GM23248 (cell line): ENCODE data around the gene THRA. TPM values are rescaled to one million over a fixed set of nuclear protein-coding genes. Genes with fewer than 3 reads are reported as not detected.

Experiments used
- DNase-seq: peaks from one replicate; pipeline ENCODE4 v3.0.0-alpha.2; 2015
- H2AFZ ChIP-seq: fragments of 200-600 bp; sonication (generic); 2 replicates; pipeline ENCODE4 v1.6.1; 2016; ENCODE audit warnings: antibody characterized with exemption
- H3F3A ChIP-seq: fragments of 200-600 bp; sonication (generic); 2 replicates; pipeline ENCODE4 v1.6.1; 2016; ENCODE audit warnings: mild to moderate bottlenecking, antibody characterized with exemption, mixed run types; ENCODE audit not compliant: insufficient read depth
- H3K27ac ChIP-seq: fragments of 200-600 bp; sonication (generic); 2 replicates; pipeline ENCODE4 v1.5.1; 2016; ENCODE audit warnings: mild to moderate bottlenecking
- H3K27me3 ChIP-seq: fragments of 200-600 bp; sonication (generic); replicated peaks from 2 replicates; pipeline ENCODE4 v1.6.1; 2016; ENCODE audit warnings: mild to moderate bottlenecking; ENCODE audit not compliant: insufficient read depth
- H3K36me3 ChIP-seq: fragments of 200-600 bp; sonication (generic); 2 replicates; pipeline ENCODE4 v1.6.1; 2016; ENCODE audit warnings: low read depth, mild to moderate bottlenecking
- H3K4me1 ChIP-seq: fragments of 200-600 bp; sonication (generic); 2 replicates; pipeline ENCODE4 v1.6.1; 2016; ENCODE audit warnings: mild to moderate bottlenecking; ENCODE audit not compliant: insufficient read depth
- H3K4me2 ChIP-seq: fragments of 200-600 bp; sonication (generic); one replicate; pipeline ENCODE4 v1.6.1; 2016; ENCODE audit warnings: mild to moderate bottlenecking; ENCODE audit not compliant: unreplicated experiment
- H3K4me3 ChIP-seq: fragments of 200-600 bp; sonication (generic); 2 replicates; pipeline ENCODE4 v1.5.1; 2016; ENCODE audit warnings: mild to moderate bottlenecking
- H3K79me2 ChIP-seq: fragments of 200-600 bp; sonication (generic); 2 replicates; pipeline ENCODE4 v1.6.1; 2016; ENCODE audit warnings: mild to moderate bottlenecking; ENCODE audit not compliant: insufficient read depth
- H3K9ac ChIP-seq: fragments of 200-600 bp; sonication (generic); 2 replicates; pipeline ENCODE4 v1.6.1; 2016; ENCODE audit warnings: mild to moderate bottlenecking
- H3K9me2 ChIP-seq: fragments of 200-600 bp; sonication (generic); 2 replicates; pipeline ENCODE4 v1.6.1; 2016; ENCODE audit warnings: mixed run types, mild to moderate bottlenecking, moderate library complexity; ENCODE audit not compliant: insufficient read depth
- H3K9me3 ChIP-seq: fragments of 200-600 bp; sonication (generic); one replicate; pipeline ENCODE4 v1.6.1; 2017; ENCODE audit warnings: low read depth
- H4K20me1 ChIP-seq: fragments of 200-600 bp; sonication (generic); 2 replicates; pipeline ENCODE4 v1.6.0; 2016; ENCODE audit not compliant: insufficient read depth
- EZH2 ChIP-seq: fragments of 200-600 bp; sonication (generic); IDR thresholded peaks from 2 replicates; pipeline ENCODE4 v1.6.1; 2018; ENCODE audit warnings: antibody characterized with exemption, mild to moderate bottlenecking; ENCODE audit not compliant: insufficient read depth, poor library complexity, severe bottlenecking
- EZH2phosphoT487 ChIP-seq: fragments of 200-600 bp; sonication (generic); IDR thresholded peaks from 2 replicates; pipeline ENCODE4 v1.6.1; 2018; ENCODE audit warnings: antibody characterized with exemption, moderate library complexity, mild to moderate bottlenecking, low read depth; ENCODE audit not compliant: insufficient read depth
- WGBS, 2 experiments: methylation state at CpG; one replicate each; pipeline ENCODE4 v1.1.6; 2015 to 2017; ENCODE audit warnings: low lambda C conversion rate in 2 of 2, low coverage in 1 of 2; ENCODE audit errors: missing lambda C conversion rate in 2 of 2; 5-methylcytosine and 5-hydroxymethylcytosine counted together
- in situ Hi-C: fragments of 300-500 bp; cut with MboI; formaldehyde crosslinking; loops from 2 replicates; pipeline ENCODE4 v1.15.0; 2020
- polyA plus RNA-seq: library from polyadenylated mRNA; unstranded; fragments of >200 nt; fragmentation: Nextera tagmentation; extraction: Ambion mirVana; gene quantifications from 2 replicates; pipeline ENCODE4 v1.2.1, GENCODE V29; 2016
- total RNA-seq: library from RNA; depleted of rRNA; stranded (reverse); fragments of >200 nt; shearing (Covaris generic); gene quantifications from 2 replicates; pipeline ENCODE4 v1.2.3, GENCODE V29; 2014

Gene THRA
- total and polyA plus RNA-seq, 2 experiments from 2014 or later, result 15.8 to 33.3 TPM

DNA sequence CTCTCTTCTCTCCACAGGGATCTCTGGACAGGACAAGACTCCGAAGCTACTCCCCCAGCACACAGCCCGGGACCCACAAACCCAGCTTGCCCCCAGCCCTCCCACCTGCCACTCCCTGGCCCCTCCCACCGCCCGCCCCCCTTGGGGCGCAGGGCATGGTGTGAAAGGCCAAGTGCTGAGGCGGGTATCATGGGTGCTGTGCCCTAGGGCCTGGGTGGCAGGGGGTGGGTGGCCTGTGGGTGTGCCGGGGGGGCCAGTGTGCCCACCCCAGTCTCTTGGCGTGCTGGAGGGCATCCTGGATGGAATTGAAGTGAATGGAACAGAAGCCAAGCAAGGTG, 11.4 kb downstream of the THRA start:
- no peak for DNase-seq
- Histone ChIP-seq H3K79me2 (peaks cover 38% of the 10 kb centered on the region), H3F3A (0 out of 2 replicates have a peak, but pooled peaks cover 7% of the 10 kb centered on the region), H3K4me3 (no peak overlapping the region), H2AFZ (no peak overlapping the region), H3K4me2 (no peak overlapping the region), H3K9ac (no peak overlapping the region), H3K9me2 (no peaks in the 10 kb centered on the region), H3K4me1 (peaks cover 39% of the 10 kb centered on the region), H3K27ac (no peak overlapping the region), H3K9me3 (no peaks in the 10 kb centered on the region), H3K27me3 (no peaks in the 10 kb centered on the region), H3K36me3 (no peaks in the 10 kb centered on the region), H4K20me1 (no peaks in the 10 kb centered on the region)
- in situ Hi-C loops, result no loop called here
- WGBS, 2 experiments, result 79 to 100% methylated on average over 1 to 8 of the region's 8 CpGs
- TF ChIP-seq EZH2phosphoT487, result no peak
- no peak for TF ChIP-seq EZH2

- in situ Hi-C loops, result no loop called here
- DNase-seq, result peak; percentile 43
These were observed 12.1 kb downstream of the THRA start for GRCh38 chr17:40074871-40075200.

GRCh38 chr17:40075201-40075941, 12.6 kb downstream of the THRA start:
- no peak for TF ChIP-seq EZH2
- TF ChIP-seq EZH2phosphoT487, result no peak
- Histone ChIP-seq H3K4me3 (no peak overlapping the region), H3K27me3 (no peaks in the 10 kb centered on the region), H3K9me3 (no peaks in the 10 kb centered on the region), H3K4me2 (no peak overlapping the region), H2AFZ (no peak overlapping the region), H3K79me2 (peaks cover 26% of the 10 kb centered on the region), H3K9me2 (no peaks in the 10 kb centered on the region), H3F3A (0 out of 2 replicates have a peak, but pooled peaks cover 7% of the 10 kb centered on the region), H3K4me1 (peaks cover 30% of the 10 kb centered on the region), H3K9ac (no peak overlapping the region), H3K27ac (no peak overlapping the region), H3K36me3 (no peaks in the 10 kb centered on the region), H4K20me1 (no peaks in the 10 kb centered on the region)
- WGBS, 2 experiments, result 11 to 15% methylated on average over 10 to 11 of the region's 11 CpGs
- in situ Hi-C loops, result no loop called here
- peak; percentile 61 for DNase-seq

More at GRCh38 chr17:40074871-40075200, 12.1 kb downstream of the THRA start:
- WGBS, 2 experiments, result 43 to 49% methylated on average over 6 of the region's 6 CpGs
- no peaks in the 10 kb centered on the region for H4K20me1 ChIP-seq
- peaks cover 32% of the 10 kb centered on the region for H3K79me2 ChIP-seq
- no peak overlapping the region for H3K9ac ChIP-seq
- 0 out of 2 replicates have a peak, but pooled peaks cover 7% of the 10 kb centered on the region for H3F3A ChIP-seq
- H3K4me1 ChIP-seq, result peaks cover 32% of the 10 kb centered on the region
- TF ChIP-seq EZH2phosphoT487 (no peak), EZH2 (no peak)
- H3K4me2 ChIP-seq, result no peak overlapping the region
- H3K27ac ChIP-seq, result no peak overlapping the region
- no peaks in the 10 kb centered on the region for H3K9me3 ChIP-seq
- H2AFZ ChIP-seq, result no peak overlapping the region
- H3K9me2 ChIP-seq, result no peaks in the 10 kb centered on the region
- no peaks in the 10 kb centered on the region for H3K36me3 ChIP-seq
- H3K27me3 ChIP-seq, result no peaks in the 10 kb centered on the region
- no peak overlapping the region for H3K4me3 ChIP-seq

DNA sequence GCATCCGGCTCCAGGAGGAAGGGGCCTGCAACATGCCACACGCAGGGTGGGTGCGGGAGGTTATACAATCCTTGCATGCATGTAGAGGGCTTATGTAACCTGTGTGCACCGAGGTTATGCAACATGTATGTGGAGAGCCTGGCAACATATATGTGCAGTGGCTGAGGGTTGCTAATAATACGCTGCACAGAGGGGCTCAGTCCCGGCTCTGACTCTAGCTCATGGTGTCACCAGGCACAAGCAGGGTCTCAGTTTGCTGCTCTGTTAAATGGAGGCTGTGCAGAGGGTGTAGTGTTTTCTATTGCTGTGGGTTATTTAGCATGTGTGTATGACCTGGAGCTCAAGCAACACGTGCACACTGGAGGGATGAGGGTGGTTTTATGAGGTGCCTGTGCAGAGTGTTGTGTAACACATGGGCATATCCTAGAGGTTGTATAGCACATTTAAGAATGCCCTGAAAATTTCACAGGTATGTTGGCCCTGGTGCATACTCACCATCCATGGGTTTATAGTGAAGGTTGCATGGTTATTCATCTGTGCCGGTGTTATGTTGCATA, 13.3 kb downstream of the THRA start:
- Histone ChIP-seq H3K79me2 (peaks cover 20% of the 10 kb centered on the region), H3K9ac (no peak overlapping the region), H3K9me3 (no peaks in the 10 kb centered on the region), H3K36me3 (no peaks in the 10 kb centered on the region), H4K20me1 (no peaks in the 10 kb centered on the region), H3K4me1 (peaks cover 26% of the 10 kb centered on the region), H3K27me3 (no peaks in the 10 kb centered on the region), H3K4me2 (no peak overlapping the region), H3K4me3 (no peak overlapping the region), H3K27ac (no peak overlapping the region), H3K9me2 (no peaks in the 10 kb centered on the region), H3F3A (0 out of 2 replicates have a peak, but pooled peaks cover 7% of the 10 kb centered on the region), H2AFZ (no peak overlapping the region)
- WGBS, 2 experiments, result 28 to 34% methylated on average over 8 of the region's 8 CpGs
- no peak for DNase-seq
- in situ Hi-C loops, result no loop called here
- TF ChIP-seq EZH2phosphoT487 (no peak), EZH2 (no peak)
